DLD1 (cell line): Measurements from ENCODE around the gene TRAP1.

Experiments
- in situ Hi-C: cut with HindIII; loops from 2 replicates; pipeline ENCODE4 v1.10.0; 2017; ENCODE audit warnings: low sequenced_read_pairs

The TRAP1 gene

DNA sequence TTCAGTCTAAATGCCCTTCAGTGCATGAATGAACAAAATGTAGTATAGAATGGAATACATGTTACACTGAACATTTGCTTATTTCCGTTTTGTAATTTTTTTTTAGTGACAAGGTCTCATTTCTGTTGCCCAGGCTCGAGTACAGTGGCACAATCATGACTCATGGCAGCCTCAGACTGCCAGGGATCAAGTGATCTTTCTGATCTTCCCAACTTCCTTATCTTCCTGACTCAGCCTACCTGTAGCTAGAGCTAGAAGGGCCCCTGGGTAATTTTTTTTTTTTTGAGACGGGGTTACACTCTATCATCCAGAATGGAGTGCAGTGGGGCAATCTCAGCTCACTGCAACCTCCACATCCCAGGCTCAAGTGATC is 98.6 kb downstream of the TRAP1 start:
- in situ Hi-C loops = loop anchor here (25.0 kb wide), 1 partner anchor 106 kb away; the partner anchor contains the start of gene CLUAP1

DNA sequence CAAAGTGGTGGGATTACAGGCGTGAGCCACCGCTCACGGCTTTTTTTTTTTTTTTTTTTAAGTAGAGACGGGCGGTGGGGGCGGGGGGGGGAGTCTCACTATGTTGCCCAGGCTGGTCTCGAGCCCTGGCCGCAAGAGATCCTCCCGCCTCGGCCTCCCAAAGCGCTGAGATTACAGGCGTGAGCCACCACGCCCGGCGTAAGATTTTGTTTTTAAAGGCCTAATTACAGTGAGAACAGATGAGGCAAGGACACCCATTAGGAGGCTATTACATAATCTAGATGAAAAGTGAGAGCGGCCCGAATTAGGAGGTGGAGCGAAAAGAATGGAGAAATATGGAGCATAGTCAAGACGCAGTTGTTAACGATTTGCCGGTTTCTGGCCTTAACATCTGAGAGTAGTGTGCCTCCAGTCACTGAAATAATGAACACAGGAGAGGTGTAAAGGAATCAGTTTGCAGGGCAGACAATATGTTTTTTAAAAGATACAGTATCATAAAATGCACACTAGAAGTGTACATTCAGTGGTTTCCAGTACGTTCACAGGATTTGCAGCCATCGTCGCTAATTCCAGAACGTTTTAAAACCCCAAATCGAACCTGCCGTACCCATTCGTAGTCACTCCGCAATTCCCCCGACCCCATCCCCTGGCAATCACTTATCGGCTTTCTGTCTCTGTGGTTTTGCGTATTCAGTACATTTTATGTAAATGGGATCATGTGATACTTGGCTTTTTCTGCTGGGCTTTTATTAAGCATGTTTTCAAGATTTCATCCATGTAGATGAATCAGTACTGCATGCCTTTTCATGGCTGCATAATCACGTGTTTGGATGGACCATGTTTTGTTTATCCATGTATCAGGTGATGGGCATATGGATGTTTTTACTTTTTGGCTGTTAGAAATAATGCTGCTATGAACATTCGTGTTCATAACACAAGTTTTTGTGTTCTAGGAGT is 104.5 kb downstream of the TRAP1 start:
- in situ Hi-C loops = loop anchor here (25.0 kb wide), 1 partner anchor 100 kb away; the partner anchor contains the start of gene CLUAP1

DNA sequence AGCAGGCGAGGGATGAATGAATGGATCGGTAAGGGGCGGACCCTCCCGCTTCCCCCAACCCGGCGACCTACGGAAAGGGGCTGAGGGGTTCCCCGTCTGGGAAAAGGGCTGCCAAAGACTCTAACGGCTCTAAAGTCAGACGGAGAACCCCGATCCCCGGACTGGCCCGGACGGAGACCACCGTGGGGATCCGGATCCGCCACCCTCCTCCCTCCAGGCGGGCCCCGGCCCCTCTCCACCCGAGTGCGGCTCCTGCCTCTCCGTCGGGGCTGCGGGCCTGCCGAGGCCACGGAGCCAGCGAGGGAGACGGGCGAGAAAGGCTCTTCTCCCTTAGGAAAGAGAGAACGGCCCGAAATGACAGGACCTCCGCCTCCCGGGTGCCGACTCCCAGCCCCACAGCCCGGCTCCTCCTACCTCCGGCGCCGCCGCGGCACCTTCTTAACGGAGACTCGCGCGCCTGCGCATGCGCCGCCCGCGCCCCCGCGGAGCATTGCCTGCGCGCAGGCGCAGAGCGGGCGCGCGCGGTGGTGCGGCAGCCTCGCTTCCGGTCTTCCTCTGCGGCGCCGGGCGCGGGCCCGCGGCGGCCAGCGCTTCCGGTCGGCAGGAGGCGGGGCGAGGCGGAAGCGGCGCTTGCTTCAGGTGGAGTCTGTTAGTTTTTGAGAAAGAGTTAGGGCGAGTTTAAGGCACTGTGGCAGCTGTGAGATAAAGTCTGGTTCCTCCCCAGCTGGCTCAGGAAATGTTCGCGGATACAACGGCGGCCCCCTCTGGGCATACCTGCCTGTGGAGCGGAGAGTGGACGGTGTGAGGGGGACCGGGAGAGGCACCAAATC is 106.0 kb downstream of the TRAP1 start, which contains the start of gene SLX4:
TSS of gene SLX4 (minus strand) at position 461 of the 830 bp plus-strand sequence. CDS start 2,642 bp downstream, outside the sequence.
- in situ Hi-C loops = loop anchor here (25.0 kb wide), 1 partner anchor 99 kb away; the partner anchor contains the start of gene CLUAP1

DNA sequence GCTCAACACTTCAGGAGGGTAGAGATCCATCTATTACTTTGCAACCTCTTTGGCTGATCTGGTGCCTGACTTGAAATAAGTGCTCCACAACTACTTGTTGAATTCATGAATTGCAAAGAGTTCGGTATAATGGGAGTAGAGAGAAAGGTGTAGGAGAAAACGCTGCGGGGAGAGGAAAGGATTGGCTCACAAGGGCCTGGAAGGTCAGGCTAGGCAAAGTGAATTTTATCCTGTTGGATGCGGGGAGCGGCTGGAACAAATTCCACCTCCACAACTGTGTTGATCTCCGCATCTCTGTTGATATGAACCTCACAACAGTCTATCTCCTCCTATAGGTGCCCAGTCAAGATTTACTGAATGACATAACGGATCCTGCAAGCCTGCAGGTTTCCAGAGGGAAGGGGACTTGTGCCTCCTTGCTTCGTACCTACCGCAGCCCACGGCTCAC is 106.6 kb downstream of the TRAP1 start:
- in situ Hi-C loops = loop anchor here (25.0 kb wide), 1 partner anchor 98 kb away; the partner anchor contains the start of gene CLUAP1

DNA sequence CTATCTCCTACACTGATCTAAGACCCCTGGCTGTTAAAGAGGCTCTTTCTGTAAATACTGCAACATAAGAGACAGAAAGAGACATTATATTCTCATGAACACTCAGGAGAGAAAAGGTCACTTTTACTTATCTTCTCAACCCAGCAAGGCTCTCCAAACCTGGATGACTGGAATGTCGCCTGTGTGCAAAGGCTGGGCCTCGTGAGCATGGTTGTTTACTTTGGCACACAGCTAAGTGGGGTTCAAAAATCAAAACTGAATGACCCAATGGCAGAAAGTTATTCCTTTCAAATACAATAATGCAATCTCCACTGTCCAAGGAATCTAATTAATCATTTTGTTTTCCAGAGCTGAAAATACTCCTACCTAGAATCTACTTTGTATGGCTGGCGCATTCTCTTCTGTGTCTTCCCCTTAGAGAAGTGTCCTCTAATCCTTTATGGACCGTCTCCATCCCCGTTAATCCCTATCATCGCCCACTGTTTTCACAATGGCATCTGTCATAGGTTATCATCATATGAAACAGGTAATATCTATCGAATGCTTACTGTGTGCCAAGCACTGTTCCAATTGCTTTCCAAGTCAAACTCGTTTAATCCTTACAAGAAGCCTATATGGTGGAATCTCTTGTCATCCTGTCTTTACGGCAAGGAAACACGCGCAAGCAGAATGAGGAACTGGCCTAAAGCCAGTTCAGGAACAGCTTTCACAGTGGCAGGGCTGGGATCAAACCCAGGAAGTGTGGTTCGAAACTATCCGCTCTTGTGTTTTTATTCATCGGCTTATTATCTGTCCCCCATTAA is 107.2 kb downstream of the TRAP1 start:
- in situ Hi-C loops = loop anchor here (25.0 kb wide), 1 partner anchor 98 kb away; the partner anchor contains the start of gene CLUAP1

DNA sequence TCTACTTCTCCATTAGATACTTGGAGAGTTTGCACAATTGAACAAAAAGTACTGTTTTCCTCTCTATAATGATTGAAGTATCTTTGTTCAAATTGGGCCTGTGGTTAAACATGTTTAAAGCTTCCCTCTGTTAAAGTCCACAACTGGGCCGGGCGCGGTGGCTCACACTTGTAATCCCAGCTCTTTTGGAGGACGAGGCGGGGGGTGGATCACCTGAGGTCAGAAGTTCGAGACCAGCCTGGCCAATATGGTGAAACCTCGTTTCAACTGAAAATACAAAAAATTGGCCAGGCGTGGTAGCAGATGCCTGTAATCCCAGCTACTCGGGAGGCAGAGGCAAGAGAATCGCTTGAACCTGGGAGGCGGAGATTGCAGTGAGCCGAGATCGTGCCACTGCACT is 108.3 kb downstream of the TRAP1 start:
- in situ Hi-C loops = loop anchor here (25.0 kb wide), 1 partner anchor 97 kb away; the partner anchor contains the start of gene CLUAP1

DNA sequence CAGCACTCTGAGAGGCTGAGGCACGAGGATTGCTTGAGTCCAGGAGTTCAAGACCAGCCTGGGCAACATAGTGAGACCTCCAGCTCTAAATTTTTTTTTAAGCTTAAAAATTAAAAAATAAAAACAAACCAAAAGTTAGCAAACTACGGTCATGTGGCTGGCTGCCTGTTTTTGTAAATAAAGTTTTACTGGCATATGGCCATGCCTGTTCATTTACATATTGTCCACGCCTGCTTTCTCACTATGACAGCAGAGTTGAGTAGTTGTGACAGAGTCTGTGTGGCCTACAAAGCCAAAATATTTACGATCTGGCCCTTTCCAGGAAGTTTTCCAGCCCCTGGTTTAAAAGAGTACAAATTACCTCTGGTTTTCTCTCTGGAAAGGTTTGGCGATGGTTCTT is 109.3 kb downstream of the TRAP1 start:
- in situ Hi-C loops = loop anchor here (25.0 kb wide), 1 partner anchor 96 kb away; the partner anchor contains the start of gene CLUAP1
